Naive B cell (primary cell): Measurements from ENCODE around the gene CLSTN2. TPM values are rescaled to one million over a fixed set of nuclear protein-coding genes. Genes with fewer than 3 reads are reported as not detected.

Experiments used
- ATAC-seq, 2 donors: fragments of 150-1000 bp; cut with Tn5 transposase; 2 replicates each; pipeline ENCODE4 v1.10.0; 2021; ENCODE audit warnings: low read depth in 2 of 2, mild to moderate bottlenecking in 2 of 2, moderate library complexity in 2 of 2
- DNase-seq: peaks from one replicate; pipeline ENCODE4 v3.0.0; 2022
- H3K27ac Mint-ChIP-seq, 6 donors: one replicate each; pipeline ENCODE4 v1.8.0; 2020 to 2022; ENCODE audit warnings: mild to moderate bottlenecking in 6 of 6, mixed read lengths in 6 of 6, moderate library complexity in 5 of 6, inconsistent platforms in 2 of 6
- H3K27me3 Mint-ChIP-seq, 3 donors: one replicate each; pipeline ENCODE4 v1.8.0; 2021 to 2022; ENCODE audit warnings: mixed read lengths in 3 of 3, mild to moderate bottlenecking in 1 of 3
- H3K36me3 Mint-ChIP-seq, 2 donors: one replicate each; pipeline ENCODE4 v1.8.0; 2020 to 2022; ENCODE audit warnings: mixed read lengths in 2 of 2, inconsistent platforms in 1 of 2, mild to moderate bottlenecking in 1 of 2
- H3K4me1 Mint-ChIP-seq, 3 donors: one replicate each; pipeline ENCODE4 v1.8.0; 2020 to 2022; ENCODE audit warnings: mixed read lengths in 3 of 3, inconsistent platforms in 1 of 3, mild to moderate bottlenecking in 1 of 3, moderate library complexity in 1 of 3
- H3K4me3 Mint-ChIP-seq, 8 donors: one replicate each; pipeline ENCODE4 v1.8.0; 2020 to 2022; ENCODE audit warnings: mild to moderate bottlenecking in 8 of 8, mixed read lengths in 8 of 8, moderate library complexity in 8 of 8, inconsistent platforms in 2 of 8
- H3K9me3 Mint-ChIP-seq, 7 donors: one replicate each; pipeline ENCODE4 v1.8.0; 2020 to 2022; ENCODE audit warnings: mixed read lengths in 7 of 7, mild to moderate bottlenecking in 5 of 7, inconsistent platforms in 2 of 7, moderate library complexity in 1 of 7
- polyA plus RNA-seq, 6 donors: library from polyadenylated mRNA; unstranded; fragments of 300-500 nt; fragmentation: Illumina TruSeq; gene quantifications; one replicate each; pipeline ENCODE4 v1.2.3, GENCODE V29; 2021; ENCODE audit warnings: low read depth in 6 of 6

The CLSTN2 gene
- polyA plus RNA-seq, 6 donors from 2014 or later: not detected

DNA sequence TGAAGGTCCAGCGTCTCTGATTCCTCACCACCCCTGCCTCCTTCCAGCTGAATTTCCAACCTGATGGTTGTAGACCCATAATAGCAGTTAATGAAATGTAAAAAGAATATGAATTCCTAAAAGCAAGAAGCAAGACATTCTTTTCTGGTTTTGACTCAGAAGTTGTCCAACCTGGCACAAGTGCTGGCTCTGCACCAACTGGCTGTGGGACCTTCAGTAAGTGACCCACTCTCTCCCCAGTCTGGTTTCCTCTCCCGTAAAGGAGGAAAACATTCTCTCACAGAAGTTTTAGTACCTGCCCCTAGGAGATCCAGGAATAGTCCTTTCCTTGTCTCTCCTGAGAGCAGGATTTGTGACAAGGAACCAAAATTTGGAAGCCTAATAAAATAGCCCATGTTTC is 506.0 kb downstream of the CLSTN2 start:
- no peak overlapping the region for H3K4me3 Mint-ChIP-seq
- H3K27me3 Mint-ChIP-seq: peaks cover 0 to 8% (median 3%) of the 10 kb centered on the region in 3 donors
- H3K27ac Mint-ChIP-seq: no peak overlapping the region
- ATAC-seq: no peak
- no peaks in the 10 kb centered on the region for H3K9me3 Mint-ChIP-seq
- no peak for DNase-seq
- no peaks in the 10 kb centered on the region for H3K4me1 Mint-ChIP-seq
- H3K36me3 Mint-ChIP-seq: no peaks in the 10 kb centered on the region

GRCh38 chr3:140442621-140443020 is 507.6 kb downstream of the CLSTN2 start:
- H3K36me3 Mint-ChIP-seq: no peaks in the 10 kb centered on the region
- DNase-seq: no peak

GRCh38 chr3:140443073-140443472 is 508.1 kb downstream of the CLSTN2 start:
- ATAC-seq: no peak
- H3K4me1 Mint-ChIP-seq: no peaks in the 10 kb centered on the region
- H3K4me3 Mint-ChIP-seq: no peak overlapping the region
- H3K27me3 Mint-ChIP-seq: peaks cover 0 to 4% (median 0%) of the 10 kb centered on the region in 3 donors
- no peaks in the 10 kb centered on the region for H3K36me3 Mint-ChIP-seq
- H3K27ac Mint-ChIP-seq: no peak overlapping the region
- no peaks in the 10 kb centered on the region for H3K9me3 Mint-ChIP-seq
- DNase-seq: no peak

More at GRCh38 chr3:140442621-140443020, 507.6 kb downstream of the CLSTN2 start:
- no peak for ATAC-seq
- peak overlapping the region in 1 of 6 donors; percentile 14 for H3K27ac Mint-ChIP-seq
- no peak overlapping the region for H3K4me3 Mint-ChIP-seq
- H3K27me3 Mint-ChIP-seq: peaks cover 0 to 4% (median 3%) of the 10 kb centered on the region in 3 donors
- no peaks in the 10 kb centered on the region for H3K4me1 Mint-ChIP-seq
- H3K9me3 Mint-ChIP-seq: no peaks in the 10 kb centered on the region

DNA sequence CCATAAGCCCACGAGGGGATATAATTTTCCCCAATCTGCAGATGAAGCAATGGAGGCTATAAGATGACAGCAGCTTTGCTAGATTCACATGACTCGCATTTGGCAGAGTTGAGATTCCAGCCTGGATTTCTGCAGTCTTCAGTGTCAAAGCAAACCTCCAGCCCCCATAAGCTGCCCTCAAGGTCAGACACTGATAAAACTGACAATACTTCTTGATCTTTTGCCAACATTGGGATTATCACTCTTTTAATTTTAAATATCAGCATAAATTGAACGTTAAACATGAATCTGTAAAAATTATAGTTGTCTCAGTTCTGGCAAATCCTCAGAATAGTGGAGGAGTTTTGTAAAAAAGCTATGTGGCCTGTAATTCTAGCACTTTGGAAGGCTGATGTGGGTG is 508.8 kb downstream of the CLSTN2 start:
- Mint-ChIP-seq H3K4me1 (no peaks in the 10 kb centered on the region), H3K4me3 (no peak overlapping the region), H3K9me3 (no peaks in the 10 kb centered on the region), H3K36me3 (no peaks in the 10 kb centered on the region), H3K27ac (no peak overlapping the region), H3K27me3 (peaks cover 0 to under 1% (median 0%) of the 10 kb centered on the region in 3 donors)
- no peak for DNase-seq
- ATAC-seq: no peak

GRCh38 chr3:140446734-140447133 is 511.7 kb downstream of the CLSTN2 start:
- Mint-ChIP-seq H3K9me3 (no peaks in the 10 kb centered on the region), H3K4me1 (no peaks in the 10 kb centered on the region), H3K27me3 (no peaks in the 10 kb centered on the region), H3K27ac (no peak overlapping the region), H3K4me3 (no peak overlapping the region), H3K36me3 (no peaks in the 10 kb centered on the region)
- ATAC-seq (no peak), DNase-seq (no peak)

DNA sequence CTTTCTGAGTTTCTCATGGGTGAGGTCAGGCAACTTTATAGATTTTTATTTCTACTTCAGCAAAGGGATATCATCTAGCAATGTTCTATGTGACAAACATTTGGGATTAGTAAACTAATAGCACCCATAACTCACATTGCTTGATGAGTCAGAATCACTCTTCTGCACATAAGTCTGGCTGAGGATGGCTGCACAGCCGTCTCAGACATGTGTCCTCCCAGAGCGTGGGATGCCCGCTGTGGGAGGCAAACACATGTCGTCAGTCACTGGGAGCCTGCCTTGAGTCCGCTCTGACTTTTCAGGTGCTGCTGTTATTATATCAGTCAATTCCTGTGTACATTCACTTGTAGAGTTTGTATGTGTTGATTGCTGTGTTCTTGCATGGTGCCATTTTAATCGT is 512.2 kb downstream of the CLSTN2 start:
- Mint-ChIP-seq H3K27me3 (no peaks in the 10 kb centered on the region), H3K4me1 (no peaks in the 10 kb centered on the region), H3K36me3 (no peaks in the 10 kb centered on the region), H3K4me3 (no peak overlapping the region), H3K9me3 (no peaks in the 10 kb centered on the region), H3K27ac (no peak overlapping the region)
- DNase-seq (no peak), ATAC-seq (no peak)

DNA sequence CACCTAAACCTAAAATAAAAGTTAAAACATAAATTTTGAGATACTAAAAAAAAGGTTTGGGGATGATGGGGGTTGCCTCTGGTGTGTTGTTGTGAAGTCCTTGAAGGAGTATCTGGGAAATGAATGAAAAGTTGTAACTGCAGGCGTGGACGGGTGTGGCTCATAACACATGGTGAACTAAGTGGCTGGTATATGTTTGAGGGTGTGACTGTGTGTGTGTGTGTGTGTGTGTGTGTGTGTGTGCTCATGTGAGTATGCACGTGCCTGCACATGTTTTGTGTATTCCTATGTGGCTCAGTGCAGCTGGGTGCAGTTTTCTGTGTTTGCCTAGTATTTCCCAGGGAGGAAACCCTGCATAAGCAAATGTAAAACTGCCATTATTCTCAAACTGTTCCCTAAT is 513.0 kb downstream of the CLSTN2 start:
- H3K9me3 Mint-ChIP-seq: no peaks in the 10 kb centered on the region
- ATAC-seq (no peak), DNase-seq (no peak)
- H3K36me3 Mint-ChIP-seq: no peaks in the 10 kb centered on the region
- H3K27me3 Mint-ChIP-seq: no peaks in the 10 kb centered on the region
- no peaks in the 10 kb centered on the region for H3K4me1 Mint-ChIP-seq
- no peak overlapping the region for H3K27ac Mint-ChIP-seq
- H3K4me3 Mint-ChIP-seq: no peak overlapping the region

- no peak for DNase-seq
- Mint-ChIP-seq H3K27ac (no peak overlapping the region), H3K27me3 (no peaks in the 10 kb centered on the region), H3K9me3 (no peaks in the 10 kb centered on the region), H3K4me3 (no peak overlapping the region), H3K4me1 (no peaks in the 10 kb centered on the region), H3K36me3 (no peaks in the 10 kb centered on the region)
- no peak for ATAC-seq
Observed at GRCh38 chr3:140449413-140450256, 514.6 kb downstream of the CLSTN2 start.

GRCh38 chr3:140453750-140454149 is 518.8 kb downstream of the CLSTN2 start:
- H3K9me3 Mint-ChIP-seq: no peaks in the 10 kb centered on the region
- no peaks in the 10 kb centered on the region for H3K4me1 Mint-ChIP-seq
- no peak overlapping the region for H3K27ac Mint-ChIP-seq
- DNase-seq (no peak), ATAC-seq (no peak)
- H3K36me3 Mint-ChIP-seq: no peaks in the 10 kb centered on the region
- H3K27me3 Mint-ChIP-seq: no peaks in the 10 kb centered on the region
- H3K4me3 Mint-ChIP-seq: no peak overlapping the region

GRCh38 chr3:140455521-140456214 is 520.7 kb downstream of the CLSTN2 start:
- Mint-ChIP-seq H3K36me3 (no peaks in the 10 kb centered on the region), H3K4me1 (no peaks in the 10 kb centered on the region), H3K27ac (peak overlapping the region in 1 of 6 donors; percentile 16), H3K27me3 (no peaks in the 10 kb centered on the region), H3K4me3 (no peak overlapping the region), H3K9me3 (no peaks in the 10 kb centered on the region)
- no peak for ATAC-seq
- DNase-seq: no peak

GRCh38 chr3:140456974-140457373 is 522.0 kb downstream of the CLSTN2 start:
- no peak overlapping the region for H3K4me3 Mint-ChIP-seq
- peaks cover 0 to 2% (median 0%) of the 10 kb centered on the region in 7 donors for H3K9me3 Mint-ChIP-seq

DNA sequence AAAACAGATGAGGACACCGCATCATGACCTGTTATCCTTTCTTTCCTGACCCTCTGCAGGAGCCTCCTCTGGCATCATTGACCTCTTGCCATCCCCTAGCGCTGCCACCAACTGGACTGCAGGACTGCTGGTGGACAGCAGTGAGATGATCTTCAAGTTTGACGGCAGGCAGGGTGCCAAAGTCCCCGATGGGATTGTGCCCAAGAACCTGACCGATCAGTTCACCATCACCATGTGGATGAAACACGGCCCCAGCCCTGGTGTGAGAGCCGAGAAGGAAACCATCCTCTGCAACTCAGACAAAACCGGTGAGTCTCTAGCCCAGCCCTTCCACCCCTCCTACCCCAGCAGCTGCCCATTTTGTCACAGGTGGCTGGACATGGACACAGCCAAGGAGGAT is 524.5 kb downstream of the CLSTN2 start:
- no peak for ATAC-seq
- H3K27me3 Mint-ChIP-seq: no peaks in the 10 kb centered on the region
- DNase-seq: no peak
- no peaks in the 10 kb centered on the region for H3K4me1 Mint-ChIP-seq
- no peak overlapping the region for H3K4me3 Mint-ChIP-seq
- H3K9me3 Mint-ChIP-seq: peaks cover 0 to 2% (median 0%) of the 10 kb centered on the region in 7 donors
- no peaks in the 10 kb centered on the region for H3K36me3 Mint-ChIP-seq
- no peak overlapping the region for H3K27ac Mint-ChIP-seq

More at GRCh38 chr3:140456974-140457373, 522.0 kb downstream of the CLSTN2 start:
- ATAC-seq (no peak), DNase-seq (no peak)
- Mint-ChIP-seq H3K36me3 (no peaks in the 10 kb centered on the region), H3K27ac (no peak overlapping the region), H3K27me3 (no peaks in the 10 kb centered on the region), H3K4me1 (no peaks in the 10 kb centered on the region)

DNA sequence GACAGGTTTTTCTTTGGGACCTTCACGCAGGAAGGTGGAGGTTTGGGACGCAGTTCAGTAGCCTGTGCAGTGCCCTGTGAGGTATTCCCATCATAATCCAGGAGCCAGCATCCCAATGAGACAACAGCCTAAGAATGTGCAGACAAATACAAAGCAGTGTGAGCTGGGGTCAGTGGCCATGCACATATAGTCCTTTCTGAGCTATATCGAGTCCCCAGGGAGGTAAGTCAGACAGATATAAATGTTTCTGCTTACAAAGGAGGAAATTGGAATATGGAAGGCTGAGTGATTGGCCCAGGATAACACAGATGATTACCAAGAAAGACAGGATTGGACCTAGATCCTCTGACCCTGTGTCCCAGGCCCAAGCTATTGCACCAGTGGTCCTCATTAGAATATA is 526.3 kb downstream of the CLSTN2 start:
- no peak overlapping the region for H3K4me3 Mint-ChIP-seq
- DNase-seq (no peak), ATAC-seq (no peak)
- H3K27ac Mint-ChIP-seq: peak overlapping the region in 1 of 6 donors; percentile 69
- no peaks in the 10 kb centered on the region for H3K27me3 Mint-ChIP-seq
- no peaks in the 10 kb centered on the region for H3K36me3 Mint-ChIP-seq
- H3K4me1 Mint-ChIP-seq: no peaks in the 10 kb centered on the region
- peaks cover 0 to 2% (median 0%) of the 10 kb centered on the region in 7 donors for H3K9me3 Mint-ChIP-seq

GRCh38 chr3:140463355-140463754 is 528.4 kb downstream of the CLSTN2 start:
- peaks cover 0 to 3% (median 2%) of the 10 kb centered on the region in 7 donors for H3K9me3 Mint-ChIP-seq
- H3K36me3 Mint-ChIP-seq: no peaks in the 10 kb centered on the region
- H3K27me3 Mint-ChIP-seq: no peaks in the 10 kb centered on the region
- H3K4me3 Mint-ChIP-seq: no peak overlapping the region
- no peak for ATAC-seq
- H3K27ac Mint-ChIP-seq: no peak overlapping the region
- DNase-seq: no peak
- no peaks in the 10 kb centered on the region for H3K4me1 Mint-ChIP-seq
